Fibroblast of mammary gland (primary cell): ENCODE data around the gene DNAAF1.
A peak's percentile ranks its signal among the peaks of the same experiment; 100 is the strongest.
"Not testable (repeated sequence)": the region's sequence is repeated elsewhere in the genome, so short reads cannot be mapped to it uniquely, and the experiment has no call there.

Experiments
- DNase-seq: peaks from one replicate; pipeline ENCODE4 v3.0.0-alpha.2; 2010; ENCODE audit warnings: low read depth
- H3K4me3 ChIP-seq: 2 replicates; pipeline ENCODE4 v1.5.1; 2011; ENCODE audit warnings: low read depth, mild to moderate bottlenecking, low read length, moderate library complexity; ENCODE audit not compliant: control insufficient read depth
- CTCF ChIP-seq: conservative IDR thresholded peaks from 2 replicates; pipeline ENCODE4 v1.5.1; 2011; ENCODE audit warnings: low read depth, low read length, inconsistent platforms; ENCODE audit not compliant: control insufficient read depth, insufficient read depth

Gene DNAAF1

DNA sequence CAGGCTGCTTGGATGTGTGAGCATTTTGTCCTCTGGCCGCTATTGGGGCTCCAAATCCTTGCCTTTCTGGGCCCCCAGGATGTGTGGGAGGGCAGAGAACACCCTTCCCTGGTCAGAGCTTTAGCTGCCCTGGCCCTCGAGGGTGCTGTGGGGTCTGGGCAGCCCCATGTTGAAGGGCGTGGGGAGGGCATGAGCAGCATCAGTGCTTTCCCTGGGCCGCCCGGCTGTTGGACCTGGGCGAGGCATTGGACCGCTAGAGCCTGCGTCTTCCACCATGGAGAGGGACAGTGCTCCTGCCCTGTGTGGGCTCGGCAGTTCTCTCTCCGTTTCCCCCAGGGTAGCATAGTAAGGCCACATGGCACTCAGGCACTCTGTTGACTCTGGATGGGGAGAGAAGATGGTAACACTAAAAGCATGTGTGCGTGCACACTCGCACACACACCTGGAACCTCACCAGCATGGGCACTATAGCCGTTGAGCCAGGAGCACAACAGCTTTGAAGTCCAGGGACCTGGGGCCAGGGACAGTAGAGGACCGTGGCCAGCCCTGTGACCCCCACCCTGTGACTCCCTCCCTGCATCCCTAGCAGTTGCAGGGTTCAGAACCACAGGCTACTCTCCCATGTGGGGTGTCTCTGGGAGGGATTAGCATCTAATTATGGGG, 52.5 kb downstream of the DNAAF1 start:
- TF ChIP-seq CTCF = no peak
- no peak overlapping the region for H3K4me3 ChIP-seq

DNA sequence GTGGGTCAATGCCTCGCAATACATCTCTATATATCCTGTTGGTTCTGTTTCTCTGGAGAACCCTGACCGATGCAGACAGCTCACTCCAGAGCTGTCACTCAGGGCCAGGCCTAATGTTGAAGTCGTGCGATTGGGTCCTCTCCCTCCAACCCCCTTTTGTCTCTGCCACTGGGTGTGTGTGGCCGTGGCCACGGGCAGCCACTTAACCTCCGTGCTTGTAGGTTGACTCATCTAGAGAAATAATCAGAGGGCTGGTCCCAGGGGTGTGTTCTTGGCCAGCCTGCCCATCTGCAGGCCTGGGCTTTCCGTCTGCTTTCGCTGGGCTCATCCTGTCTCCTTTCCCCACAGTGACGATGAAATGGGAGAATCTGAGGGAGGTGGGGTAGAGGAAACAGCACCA, 53.3 kb downstream of the DNAAF1 start:
- TF ChIP-seq CTCF = no peak
- H3K4me3 ChIP-seq = no peak overlapping the region
- DNase-seq = peak; percentile 79

More for the DNA sequence above, 52.5 kb downstream of the DNAAF1 start:
- no peak for DNase-seq

- DNase-seq = no peak
- no peak for TF ChIP-seq CTCF
Measured at GRCh38 chr16:84199097-84199496, 54.0 kb downstream of the DNAAF1 start.

DNA sequence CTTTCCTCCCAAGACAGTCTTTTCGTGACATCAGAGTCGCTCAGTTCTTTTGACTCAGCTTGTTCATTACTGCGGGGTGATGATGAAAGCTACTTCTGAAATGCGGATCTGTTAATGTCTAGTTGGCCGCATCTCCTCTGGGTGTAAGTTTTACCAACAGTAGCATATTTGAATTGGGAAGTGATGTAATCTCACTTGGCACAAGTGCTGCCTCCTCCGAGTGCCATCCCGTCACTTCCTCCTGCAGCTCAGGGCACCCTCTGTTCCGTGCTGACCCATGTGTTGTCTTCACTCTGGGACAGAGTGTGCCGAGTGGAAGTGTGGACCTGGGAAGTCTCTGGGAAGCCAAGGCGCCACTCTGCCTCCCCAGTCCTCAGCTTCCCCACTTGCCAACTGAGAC, 54.8 kb downstream of the DNAAF1 start:
- TF ChIP-seq CTCF = no peak
- H3K4me3 ChIP-seq = no peak overlapping the region
- no peak for DNase-seq

More at GRCh38 chr16:84199097-84199496, 54.0 kb downstream of the DNAAF1 start:
- H3K4me3 ChIP-seq = no peak overlapping the region

- not testable (repeated sequence) for DNase-seq, H3K4me3 ChIP-seq
Measured at GRCh38 chr16:84204551-84204950, 59.4 kb downstream of the DNAAF1 start.

- peak; percentile 37 for DNase-seq
Measured at GRCh38 chr16:84205123-84205522, 60.0 kb downstream of the DNAAF1 start.

DNA sequence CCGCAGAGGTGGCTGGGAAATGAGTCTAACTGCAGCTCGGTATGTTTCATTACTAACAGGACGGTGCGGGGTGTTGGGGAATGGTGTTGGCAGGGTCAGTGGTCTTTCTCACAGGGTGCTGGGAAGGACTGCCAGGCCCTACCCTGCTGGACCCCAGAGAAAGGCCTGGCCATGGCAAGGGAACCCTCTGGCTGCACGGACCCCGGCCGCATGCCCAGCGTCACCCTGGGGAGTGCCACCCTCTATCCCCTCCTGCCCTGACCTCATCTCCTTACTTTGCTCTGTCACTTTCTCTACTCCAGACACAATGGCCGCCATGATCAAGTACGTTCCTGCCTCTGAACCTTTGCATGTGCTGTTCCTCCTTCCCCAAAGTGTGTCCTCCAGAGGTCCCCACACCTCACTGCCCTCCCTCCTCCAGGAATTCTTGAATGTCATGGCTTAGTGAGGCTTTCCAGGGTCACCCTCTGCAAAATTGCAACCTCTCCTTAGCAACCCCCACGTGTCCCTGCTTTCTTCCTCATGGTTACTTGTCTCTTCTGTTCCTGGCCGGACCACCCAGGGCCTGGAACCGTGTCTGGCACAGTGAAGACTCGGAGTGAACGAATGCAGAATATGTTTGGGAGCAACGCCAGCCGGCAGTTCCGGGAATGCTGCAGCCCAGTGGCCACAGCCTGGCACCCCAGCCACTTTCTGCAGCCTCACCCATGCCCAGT, 61.0 kb downstream of the DNAAF1 start:
- TF ChIP-seq CTCF = no peak
- DNase-seq = no peak
- no peak overlapping the region for H3K4me3 ChIP-seq

More at GRCh38 chr16:84205123-84205522, 60.0 kb downstream of the DNAAF1 start:
- H3K4me3 ChIP-seq = not testable (repeated sequence)

DNA sequence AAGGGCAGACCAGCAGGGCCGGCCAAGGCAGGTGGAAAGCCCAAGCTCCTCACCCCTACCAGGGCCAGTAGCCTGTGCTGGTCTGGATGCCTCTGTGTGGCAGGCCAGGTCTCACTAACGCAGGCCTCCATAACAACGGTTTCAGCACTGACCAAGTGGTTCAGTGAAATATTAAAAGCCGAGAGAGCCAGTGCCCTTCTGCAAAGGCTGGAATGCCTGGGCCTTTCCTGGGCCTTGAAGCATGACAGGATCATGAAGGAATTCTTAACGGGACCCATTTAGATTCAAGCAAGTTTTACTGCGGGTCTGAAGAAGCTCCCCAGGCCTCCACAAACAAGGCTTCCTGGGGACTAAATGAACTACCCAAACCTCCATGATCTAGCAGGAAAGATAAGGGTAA, 62.1 kb downstream of the DNAAF1 start:
- H3K4me3 ChIP-seq = no peak overlapping the region
- DNase-seq = no peak
- no peak for TF ChIP-seq CTCF
